ENCODE data around the gene MESD.

Gene MESD

GRCh38 chr15:80932989-80933388 lies 56.6 kb downstream of the MESD start:
- no peak for DNase-seq

- no peak for DNase-seq
These were observed 57.2 kb downstream of the MESD start for GRCh38 chr15:80932513-80932815.

GRCh38 chr15:80931721-80932512 lies 57.7 kb downstream of the MESD start:
- no peak for DNase-seq

GRCh38 chr15:80931191-80931590 lies 58.4 kb downstream of the MESD start:
- DNase-seq, result no peak

- DNase-seq, result no peak
These were observed 59.9 kb downstream of the MESD start for GRCh38 chr15:80929689-80930088.

- DNase-seq, result no peak
These were observed 60.4 kb downstream of the MESD start for GRCh38 chr15:80929225-80929624.

GRCh38 chr15:80926126-80926525 lies 63.5 kb downstream of the MESD start:
- DNase-seq, result no peak

GRCh38 chr15:80925597-80926059 lies 64.0 kb downstream of the MESD start:
- no peak for DNase-seq

GRCh38 chr15:80924278-80924677 lies 65.3 kb downstream of the MESD start:
- DNase-seq, result no peak

- DNase-seq, result no peak
These were observed 66.0 kb downstream of the MESD start for GRCh38 chr15:80923668-80924067.

GRCh38 chr15:80921736-80922410 lies 67.7 kb downstream of the MESD start:
- no peak for DNase-seq

- no peak for DNase-seq
These were observed 69.3 kb downstream of the MESD start for GRCh38 chr15:80920271-80920699.

GRCh38 chr15:80918196-80918783 lies 71.3 kb downstream of the MESD start:
- DNase-seq, result no peak

GRCh38 chr15:80916056-80916455 lies 73.6 kb downstream of the MESD start:
- no peak for DNase-seq

- no peak for DNase-seq
These were observed 74.1 kb downstream of the MESD start for GRCh38 chr15:80915472-80915871.

GRCh38 chr15:80913541-80913940 lies 76.1 kb downstream of the MESD start:
- no peak for DNase-seq

- DNase-seq, result no peak
These were observed 76.9 kb downstream of the MESD start for GRCh38 chr15:80912673-80913072.

- DNase-seq, result no peak
These were observed 77.8 kb downstream of the MESD start for GRCh38 chr15:80911821-80912220.

GRCh38 chr15:80906159-80906766 lies 83.4 kb downstream of the MESD start:
- no peak for DNase-seq

GRCh38 chr15:80904998-80905397 lies 84.6 kb downstream of the MESD start:
- DNase-seq, result no peak

GRCh38 chr15:80902298-80902801 lies 87.3 kb downstream of the MESD start:
- DNase-seq, result no peak

GRCh38 chr15:80898040-80898439 lies 91.6 kb downstream of the MESD start:
- DNase-seq, result no peak
